Measurements from ENCODE around the gene AKT2.

DNA sequence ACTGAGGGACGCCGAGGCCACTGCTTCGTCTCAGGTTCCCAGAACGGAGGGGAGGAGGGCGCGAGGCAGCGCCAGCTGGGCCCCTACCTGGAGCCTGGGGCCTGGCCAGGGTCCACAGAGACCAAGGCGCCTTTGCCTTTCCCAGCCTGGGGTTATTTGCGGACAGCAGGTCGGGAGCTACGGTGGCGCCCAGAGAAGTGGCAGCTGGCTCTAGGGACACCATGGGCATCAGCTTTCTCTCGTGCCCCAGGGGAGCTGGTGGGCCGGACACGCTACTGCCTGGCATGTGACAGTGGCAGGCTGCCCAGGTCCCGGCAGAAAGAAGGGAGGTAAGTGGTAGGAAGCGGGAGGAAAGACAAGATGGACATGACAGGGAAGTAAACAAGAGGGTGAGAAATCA is 19.0 kb downstream of the AKT2 start:
- TF ChIP-seq, protein P1, sequence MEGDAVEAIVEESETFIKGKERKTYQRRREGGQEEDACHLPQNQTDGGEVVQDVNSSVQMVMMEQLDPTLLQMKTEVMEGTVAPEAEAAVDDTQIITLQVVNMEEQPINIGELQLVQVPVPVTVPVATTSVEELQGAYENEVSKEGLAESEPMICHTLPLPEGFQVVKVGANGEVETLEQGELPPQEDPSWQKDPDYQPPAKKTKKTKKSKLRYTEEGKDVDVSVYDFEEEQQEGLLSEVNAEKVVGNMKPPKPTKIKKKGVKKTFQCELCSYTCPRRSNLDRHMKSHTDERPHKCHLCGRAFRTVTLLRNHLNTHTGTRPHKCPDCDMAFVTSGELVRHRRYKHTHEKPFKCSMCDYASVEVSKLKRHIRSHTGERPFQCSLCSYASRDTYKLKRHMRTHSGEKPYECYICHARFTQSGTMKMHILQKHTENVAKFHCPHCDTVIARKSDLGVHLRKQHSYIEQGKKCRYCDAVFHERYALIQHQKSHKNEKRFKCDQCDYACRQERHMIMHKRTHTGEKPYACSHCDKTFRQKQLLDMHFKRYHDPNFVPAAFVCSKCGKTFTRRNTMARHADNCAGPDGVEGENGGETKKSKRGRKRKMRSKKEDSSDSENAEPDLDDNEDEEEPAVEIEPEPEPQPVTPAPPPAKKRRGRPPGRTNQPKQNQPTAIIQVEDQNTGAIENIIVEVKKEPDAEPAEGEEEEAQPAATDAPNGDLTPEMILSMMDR (IDR thresholded peaks at IDR 0.05; ENCODE audit: low read length) = no peak
- TF ChIP-seq EZH2 (optimal IDR thresholded peaks at IDR 0.05; ENCODE audit: low read depth, low read length) = no peak

All from MM.1S (cell line).